Measurements from ENCODE around the gene NSMF. TPM values are rescaled to one million over a fixed set of nuclear protein-coding genes. Genes with fewer than 3 reads are reported as not detected.

The NSMF gene
- total and polyA plus RNA-seq, 2 experiments from 2014 or later: 20.3 to 103 TPM

GRCh38 chr9:137494104-137494544 is 35.0 kb upstream of the NSMF start (continued):
- TF ChIP-seq ZNF462 (CRISPR knock-in tag; IDR thresholded peaks at IDR 0.05) (no peak), STAT1 (IDR thresholded peaks at IDR 0.05; ENCODE audit: unreplicated experiment) (no peak), ZNF331 (CRISPR knock-in tag; IDR thresholded peaks at IDR 0.05; ENCODE audit: low read depth) (no peak), CTCF (conservative IDR thresholded peaks at IDR 0.05; ENCODE audit: low read depth in 2 of 2) (no peak), CREB1 (CRISPR knock-in tag; IDR thresholded peaks at IDR 0.05; ENCODE audit: low read depth) (no peak)

- no peak overlapping the region for H3K4me2 ChIP-seq
- H3K9me2 ChIP-seq (ENCODE audit: insufficient read depth): no peaks in the 10 kb centered on the region
- DNase-seq (ENCODE audit: low spot score): no peak
- no peaks in the 10 kb centered on the region for H4K20me1 ChIP-seq (replicated peaks; ENCODE audit: insufficient read depth)
- no peaks in the 10 kb centered on the region for H3K27me3 ChIP-seq (ENCODE audit: insufficient read depth)
- ATAC-seq: no peak
- no peak overlapping the region for H3K27ac Mint-ChIP-seq
- H2AFZ ChIP-seq: no peak overlapping the region
- H3F3A ChIP-seq (replicated peaks; ENCODE audit: low read depth): no peaks in the 10 kb centered on the region
- H3K79me2 ChIP-seq (replicated peaks; ENCODE audit: insufficient read depth): no peaks in the 10 kb centered on the region
- peaks cover 26% of the 10 kb centered on the region for H3K9me3 Mint-ChIP-seq
- H3K27me3 Mint-ChIP-seq (ENCODE audit: insufficient read depth, low read depth, poor library complexity): peaks cover 11% of the 10 kb centered on the region
- no peaks in the 10 kb centered on the region; the same call in 2 of the 3 replicates for H3K4me1 Mint-ChIP-seq
- H3K27ac ChIP-seq (ENCODE audit: low read depth): no peak overlapping the region
- H3K36me3 Mint-ChIP-seq (ENCODE audit: low read depth): no peaks in the 10 kb centered on the region
- no peak overlapping the region for H3K4me3 Mint-ChIP-seq
- H3K4me1 ChIP-seq (ENCODE audit: insufficient read depth): no peaks in the 10 kb centered on the region
- H3K4me3 ChIP-seq: no peak overlapping the region
- no peaks in the 10 kb centered on the region for H3K36me3 ChIP-seq (ENCODE audit: insufficient read depth)
- no peak for TF ChIP-seq ZNF331 (CRISPR knock-in tag; IDR thresholded peaks at IDR 0.05; ENCODE audit: low read depth)
- no peak for TF ChIP-seq EZH2 (IDR thresholded peaks at IDR 0.05; ENCODE audit: low read depth, unreplicated experiment)
- TF ChIP-seq CREB1 (CRISPR knock-in tag; IDR thresholded peaks at IDR 0.05; ENCODE audit: low read depth): no peak
- TF ChIP-seq REST (IDR thresholded peaks at IDR 0.05; ENCODE audit: unreplicated experiment): no peak
- no peak for TF ChIP-seq STAT1 (IDR thresholded peaks at IDR 0.05; ENCODE audit: unreplicated experiment)
- TF ChIP-seq JUNB (IDR thresholded peaks at IDR 0.05; ENCODE audit: unreplicated experiment): no peak
Measured at GRCh38 chr9:137493364-137494103, 34.4 kb upstream of the NSMF start.
